HL-60 (cell line): Measurements from ENCODE around the gene CPSF4.

Experiments used
- GABPA ChIP-seq: IDR thresholded peaks from 2 replicates; pipeline ENCODE4 v1.6.1; 2012; ENCODE audit warnings: low read depth
- POLR2AphosphoS5 ChIP-seq: IDR thresholded peaks from 2 replicates; pipeline ENCODE4 v1.6.1; 2012; ENCODE audit warnings: low read depth
- REST ChIP-seq: IDR thresholded peaks from 2 replicates; pipeline ENCODE4 v1.6.1; 2012; ENCODE audit warnings: low read depth; ENCODE audit not compliant: insufficient replicate concordance
- SPI1 ChIP-seq: IDR thresholded peaks from 2 replicates; pipeline ENCODE4 v1.6.1; 2012; ENCODE audit warnings: low read depth, mild to moderate bottlenecking, borderline replicate concordance
- TF ChIP-seq, protein P1 (sequence below): IDR thresholded peaks from one replicate; pipeline ENCODE4 v1.5.1; 2011; ENCODE audit warnings: low read length, control low read depth, inconsistent platforms; ENCODE audit not compliant: insufficient read depth

- TF ChIP-seq, protein P1, sequence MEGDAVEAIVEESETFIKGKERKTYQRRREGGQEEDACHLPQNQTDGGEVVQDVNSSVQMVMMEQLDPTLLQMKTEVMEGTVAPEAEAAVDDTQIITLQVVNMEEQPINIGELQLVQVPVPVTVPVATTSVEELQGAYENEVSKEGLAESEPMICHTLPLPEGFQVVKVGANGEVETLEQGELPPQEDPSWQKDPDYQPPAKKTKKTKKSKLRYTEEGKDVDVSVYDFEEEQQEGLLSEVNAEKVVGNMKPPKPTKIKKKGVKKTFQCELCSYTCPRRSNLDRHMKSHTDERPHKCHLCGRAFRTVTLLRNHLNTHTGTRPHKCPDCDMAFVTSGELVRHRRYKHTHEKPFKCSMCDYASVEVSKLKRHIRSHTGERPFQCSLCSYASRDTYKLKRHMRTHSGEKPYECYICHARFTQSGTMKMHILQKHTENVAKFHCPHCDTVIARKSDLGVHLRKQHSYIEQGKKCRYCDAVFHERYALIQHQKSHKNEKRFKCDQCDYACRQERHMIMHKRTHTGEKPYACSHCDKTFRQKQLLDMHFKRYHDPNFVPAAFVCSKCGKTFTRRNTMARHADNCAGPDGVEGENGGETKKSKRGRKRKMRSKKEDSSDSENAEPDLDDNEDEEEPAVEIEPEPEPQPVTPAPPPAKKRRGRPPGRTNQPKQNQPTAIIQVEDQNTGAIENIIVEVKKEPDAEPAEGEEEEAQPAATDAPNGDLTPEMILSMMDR, result no peak
- TF ChIP-seq POLR2AphosphoS5 (no peak; the same call in 1 of the 2 replicates), GABPA (no peak), REST (no peak), SPI1 (no peak)
Observed at GRCh38 chr7:99457650-99458493, 19.1 kb downstream of the CPSF4 start.
